Effector memory CD4-positive, alpha-beta T cell (primary cell): ENCODE measurements around the gene DDX19B.
"Not testable (repeated sequence)": the region's sequence is repeated elsewhere in the genome, so short reads cannot be mapped to it uniquely, and the experiment has no call there.

Source experiments
- DNase-seq, 3 donors: peaks; one replicate each; pipeline ENCODE4 v3.0.0-alpha.2; 2020
- H3K27ac ChIP-seq: 2 replicates; pipeline ENCODE4 v1.7.0; 2013; ENCODE audit warnings: mild to moderate bottlenecking, low read length, moderate library complexity; ENCODE audit not compliant: insufficient read depth, poor library complexity, severe bottlenecking
- H3K27me3 ChIP-seq: replicated peaks from 2 replicates; pipeline ENCODE4 v1.7.0; 2013; ENCODE audit warnings: mild to moderate bottlenecking, low read length; ENCODE audit not compliant: insufficient read depth, control insufficient read depth, poor library complexity, severe bottlenecking
- H3K36me3 ChIP-seq: 2 replicates; pipeline ENCODE4 v1.7.0; 2013; ENCODE audit warnings: mild to moderate bottlenecking, low read length, moderate library complexity; ENCODE audit not compliant: control insufficient read depth, insufficient read depth
- H3K4me1 ChIP-seq: 2 replicates; pipeline ENCODE4 v1.7.0; 2013; ENCODE audit warnings: low read length, mild to moderate bottlenecking; ENCODE audit not compliant: control insufficient read depth, insufficient read depth, poor library complexity, severe bottlenecking
- H3K4me3 ChIP-seq: 2 replicates; pipeline ENCODE4 v1.7.0; 2013; ENCODE audit warnings: low read length, low read depth, mild to moderate bottlenecking; ENCODE audit not compliant: insufficient read depth, poor library complexity, severe bottlenecking
- H3K9me3 ChIP-seq: 2 replicates; pipeline ENCODE4 v1.7.0; 2013; ENCODE audit warnings: mild to moderate bottlenecking, low read length, moderate library complexity; ENCODE audit not compliant: control insufficient read depth

DDX19B gene

DNA sequence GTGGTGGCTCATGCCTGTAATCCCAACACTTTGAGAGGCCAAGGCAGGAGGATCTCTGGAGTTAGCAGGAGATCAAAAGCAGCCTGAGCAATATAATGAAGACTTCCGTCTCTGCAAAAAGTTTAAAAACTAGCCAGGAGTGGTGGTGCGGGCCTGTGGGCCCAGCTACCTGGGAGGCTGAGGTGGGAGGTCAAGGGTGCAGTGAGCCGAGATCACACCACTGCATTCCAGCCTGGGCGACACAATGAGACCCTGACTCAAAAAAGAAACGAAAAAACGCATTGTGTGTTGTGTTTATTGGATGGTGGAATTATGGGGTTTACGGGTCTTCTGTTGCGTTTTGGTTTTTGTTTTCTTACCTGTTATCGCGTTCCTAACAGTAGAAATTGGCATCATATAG, 46.9 kb downstream of the DDX19B start:
- H3K9me3 ChIP-seq: no peaks in the 10 kb centered on the region
- DNase-seq: no peak
- H3K27ac ChIP-seq: peak overlapping the region; percentile 89
- H3K36me3 ChIP-seq: no peaks in the 10 kb centered on the region
- no peaks in the 10 kb centered on the region for H3K27me3 ChIP-seq
- H3K4me3 ChIP-seq: peak overlapping the region; percentile 64
- H3K4me1 ChIP-seq: peaks cover 9% of the 10 kb centered on the region

DNA sequence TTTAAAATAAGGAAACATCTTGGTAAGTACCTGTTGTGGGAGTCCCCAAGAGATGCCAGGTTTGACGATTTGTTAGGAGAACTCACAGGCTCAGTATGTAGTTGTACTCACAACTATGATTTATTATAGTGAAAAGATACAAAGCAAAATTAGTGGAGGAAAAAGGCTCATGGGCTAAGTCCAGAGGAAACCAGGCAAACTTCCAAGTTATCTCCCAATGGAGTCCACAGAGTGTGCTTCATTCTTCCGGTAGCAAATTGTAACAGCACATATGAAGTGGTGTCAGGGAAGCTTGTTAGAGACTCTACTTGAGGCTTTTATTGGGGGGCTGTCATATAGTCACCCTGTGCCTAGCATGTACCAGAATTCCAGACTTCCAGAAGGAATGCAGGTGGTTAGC, 50.0 kb downstream of the DDX19B start:
- H3K36me3 ChIP-seq: peaks cover 7% of the 10 kb centered on the region

DNA sequence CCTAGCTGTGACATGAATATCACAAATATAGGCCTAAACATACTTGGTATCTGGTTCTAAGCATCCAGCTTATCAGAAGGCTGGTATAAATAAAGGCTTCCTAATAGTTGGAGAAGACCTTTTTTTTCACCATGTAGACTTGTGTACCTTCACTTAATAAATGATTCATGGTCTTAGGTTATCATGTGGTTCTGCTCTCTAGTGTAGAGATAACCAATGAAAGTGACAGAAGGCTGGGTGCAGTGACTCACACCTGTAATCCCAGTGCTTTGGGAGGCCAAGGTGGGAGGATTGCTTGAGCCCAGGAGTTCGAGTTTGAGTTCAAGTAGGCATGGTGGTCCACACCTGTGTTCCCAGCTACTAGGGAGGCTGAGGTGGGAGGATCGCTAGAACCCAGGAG, 50.8 kb downstream of the DDX19B start:
- no peaks in the 10 kb centered on the region for H3K9me3 ChIP-seq
- no peak overlapping the region for H3K4me3 ChIP-seq
- DNase-seq: no peak
- H3K27me3 ChIP-seq: no peaks in the 10 kb centered on the region
- H3K27ac ChIP-seq: no peak overlapping the region
- H3K36me3 ChIP-seq: peaks cover 11% of the 10 kb centered on the region
- peaks cover 9% of the 10 kb centered on the region for H3K4me1 ChIP-seq

More for the DNA sequence above, 50.0 kb downstream of the DDX19B start:
- no peaks in the 10 kb centered on the region for H3K9me3 ChIP-seq
- no peak overlapping the region for H3K4me3 ChIP-seq
- H3K27ac ChIP-seq: no peak overlapping the region
- no peak for DNase-seq
- H3K27me3 ChIP-seq: no peaks in the 10 kb centered on the region
- H3K4me1 ChIP-seq: peaks cover 9% of the 10 kb centered on the region

DNA sequence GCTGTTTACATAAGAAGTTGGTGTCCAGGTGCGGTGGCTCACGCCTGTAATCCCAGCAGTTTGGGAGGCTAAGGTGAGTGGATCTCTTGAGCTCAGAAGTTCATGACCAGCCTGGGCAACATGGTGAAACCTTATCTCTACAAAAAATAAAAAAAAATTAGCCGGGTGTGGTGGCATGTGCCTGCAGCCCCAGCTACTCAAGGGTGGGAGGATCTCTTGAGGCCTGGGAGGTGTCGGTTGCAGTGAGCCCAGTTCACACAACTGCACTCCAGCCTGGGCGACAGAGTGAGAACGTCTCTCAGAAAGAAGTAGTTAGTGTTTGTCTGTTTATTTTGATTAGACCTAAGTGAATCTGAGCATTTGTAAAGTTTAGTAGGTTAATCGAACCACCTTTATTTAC, 60.6 kb downstream of the DDX19B start:
- Histone ChIP-seq H3K36me3 (peaks cover 80% of the 10 kb centered on the region), H3K9me3 (no peaks in the 10 kb centered on the region), H3K4me1 (no peaks in the 10 kb centered on the region), H3K27me3 (no peaks in the 10 kb centered on the region), H3K27ac (no peak overlapping the region), H3K4me3 (no peak overlapping the region)
- DNase-seq: no peak

DNA sequence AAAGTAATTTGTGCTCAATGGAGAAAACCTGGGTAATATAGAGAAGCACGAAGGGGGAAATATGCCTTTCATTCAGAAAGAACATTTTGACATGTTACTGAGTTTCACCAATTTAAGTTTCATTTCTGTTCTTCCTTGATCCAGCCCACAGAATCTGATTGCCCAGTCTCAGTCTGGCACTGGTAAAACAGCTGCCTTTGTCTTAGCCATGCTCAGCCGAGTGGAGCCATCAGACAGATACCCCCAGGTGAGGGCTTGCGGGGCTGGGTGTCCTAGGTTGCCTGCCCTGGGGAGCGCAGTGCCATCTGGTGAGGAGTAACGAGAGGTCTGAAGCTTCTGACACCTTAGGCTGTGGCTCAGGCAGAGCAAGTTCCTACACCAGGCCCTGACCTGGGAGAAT, 65.4 kb downstream of the DDX19B start:
- Histone ChIP-seq H3K36me3 (peaks cover 72% of the 10 kb centered on the region), H3K9me3 (no peaks in the 10 kb centered on the region), H3K4me1 (no peaks in the 10 kb centered on the region), H3K4me3 (no peak overlapping the region), H3K27ac (no peak overlapping the region), H3K27me3 (no peaks in the 10 kb centered on the region)
- DNase-seq: no peak

DNA sequence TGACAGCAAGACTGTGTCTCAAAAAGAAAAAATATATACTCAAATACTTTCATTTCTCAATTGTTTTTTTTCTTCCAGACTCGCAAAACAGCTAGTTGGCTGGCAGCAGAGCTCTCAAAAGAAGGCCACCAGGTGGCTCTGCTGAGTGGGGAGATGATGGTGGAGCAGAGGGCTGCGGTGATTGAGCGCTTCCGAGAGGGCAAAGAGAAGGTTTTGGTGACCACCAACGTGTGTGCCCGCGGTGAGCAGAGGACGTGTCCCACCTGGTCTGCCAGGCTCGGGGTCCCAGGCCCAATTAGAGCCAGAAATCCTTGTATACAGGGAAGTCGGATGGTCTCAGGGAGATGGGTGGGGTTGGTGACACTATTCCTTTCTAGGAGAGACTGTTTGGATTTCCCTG, 71.2 kb downstream of the DDX19B start:
- H3K36me3 ChIP-seq: peaks cover 48% of the 10 kb centered on the region
- H3K4me3 ChIP-seq, H3K27me3 ChIP-seq, H3K9me3 ChIP-seq, H3K4me1 ChIP-seq, H3K27ac ChIP-seq: not testable (repeated sequence)
- DNase-seq: peak in 2 of 3 donors; percentile 5 to 13

DNA sequence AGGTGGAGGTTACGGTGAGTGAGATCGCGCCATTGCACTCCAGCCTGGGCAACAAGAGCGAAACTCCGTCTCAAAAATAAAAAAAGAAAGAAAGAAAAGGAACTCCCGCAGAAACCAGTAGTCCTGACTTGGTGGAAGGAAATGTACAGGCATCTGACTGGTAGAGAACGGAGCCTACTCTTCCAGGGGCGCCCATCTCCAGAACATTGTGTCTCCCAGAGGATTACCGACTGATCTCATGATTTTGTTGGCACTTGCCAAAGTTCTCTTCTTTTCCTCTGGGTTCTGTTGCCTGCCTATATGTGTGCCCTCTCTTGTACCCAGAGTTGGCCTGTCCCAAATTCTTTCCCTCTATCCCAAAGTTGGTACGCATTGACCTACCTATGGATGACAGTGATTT, 71.9 kb downstream of the DDX19B start:
- DNase-seq: no peak
- Histone ChIP-seq H3K9me3 (no peaks in the 10 kb centered on the region), H3K27me3 (no peaks in the 10 kb centered on the region), H3K27ac (no peak overlapping the region), H3K36me3 (peaks cover 45% of the 10 kb centered on the region), H3K4me3 (no peak overlapping the region), H3K4me1 (peaks cover 2% of the 10 kb centered on the region)

DNA sequence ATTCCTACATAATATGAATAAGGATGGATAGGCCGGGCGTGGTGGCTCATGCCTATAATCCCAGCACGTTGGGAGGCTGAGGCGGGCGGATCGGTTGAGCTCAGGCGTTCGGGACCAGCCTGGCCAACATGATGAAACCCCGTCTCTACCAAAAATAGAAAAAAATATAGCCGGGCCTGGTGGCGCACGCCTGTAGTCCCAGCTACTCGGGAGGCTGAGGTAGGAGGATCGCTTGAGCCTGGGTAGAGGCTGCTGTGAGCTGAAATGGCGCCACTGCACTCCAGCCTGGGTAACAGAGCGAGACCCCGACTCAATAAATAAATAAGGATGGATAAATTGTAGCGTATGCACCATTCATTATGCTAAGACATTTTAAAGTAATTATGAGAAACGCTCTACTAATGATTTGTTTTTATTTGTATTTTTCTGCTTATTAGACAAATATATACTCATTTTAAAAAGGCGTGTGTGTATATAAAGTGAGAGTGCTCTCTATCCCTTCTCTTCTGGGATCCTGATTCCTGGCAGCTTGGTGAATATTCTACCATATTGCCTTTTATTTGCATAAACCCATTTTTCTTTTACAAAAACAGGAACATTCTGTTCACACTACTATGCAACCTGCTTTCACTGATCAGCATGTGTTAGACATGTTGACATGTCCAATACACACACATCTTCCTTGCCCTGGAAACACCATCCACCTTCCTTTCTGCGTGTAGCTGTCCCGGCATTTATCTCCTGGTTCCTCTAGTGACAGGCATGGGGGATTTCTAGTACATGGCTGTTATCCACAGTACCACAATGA, 74.1 kb downstream of the DDX19B start:
- peaks cover 41% of the 10 kb centered on the region for H3K36me3 ChIP-seq
- H3K27ac ChIP-seq: no peak overlapping the region
- no peak overlapping the region for H3K4me3 ChIP-seq
- peaks cover 2% of the 10 kb centered on the region for H3K4me1 ChIP-seq
- H3K9me3 ChIP-seq: no peaks in the 10 kb centered on the region
- no peak for DNase-seq
- no peaks in the 10 kb centered on the region for H3K27me3 ChIP-seq

DNA sequence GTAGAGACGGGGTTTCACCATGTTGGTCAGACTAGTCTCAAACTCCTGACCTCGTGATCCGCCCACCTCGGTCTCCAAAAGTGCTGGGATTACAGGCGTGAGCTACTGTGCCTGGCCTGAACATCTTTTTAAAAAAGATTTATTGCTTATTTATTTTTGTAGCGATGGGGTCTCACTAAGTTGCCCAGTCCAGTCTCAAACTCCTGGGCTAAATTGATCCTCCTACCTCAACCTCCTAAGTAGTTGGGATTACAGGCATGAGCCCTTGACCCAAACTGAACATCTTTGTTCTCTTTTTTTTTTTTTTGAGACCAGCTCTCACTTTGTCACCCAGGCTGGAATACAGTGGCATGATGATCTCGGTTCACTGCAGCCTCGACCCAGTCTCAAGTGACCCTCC, 75.2 kb downstream of the DDX19B start:
- H3K4me3 ChIP-seq: no peak overlapping the region
- no peak for DNase-seq
- no peaks in the 10 kb centered on the region for H3K27me3 ChIP-seq
- H3K27ac ChIP-seq: no peak overlapping the region
- peaks cover 6% of the 10 kb centered on the region for H3K4me1 ChIP-seq
- H3K36me3 ChIP-seq: peaks cover 40% of the 10 kb centered on the region
- no peaks in the 10 kb centered on the region for H3K9me3 ChIP-seq

DNA sequence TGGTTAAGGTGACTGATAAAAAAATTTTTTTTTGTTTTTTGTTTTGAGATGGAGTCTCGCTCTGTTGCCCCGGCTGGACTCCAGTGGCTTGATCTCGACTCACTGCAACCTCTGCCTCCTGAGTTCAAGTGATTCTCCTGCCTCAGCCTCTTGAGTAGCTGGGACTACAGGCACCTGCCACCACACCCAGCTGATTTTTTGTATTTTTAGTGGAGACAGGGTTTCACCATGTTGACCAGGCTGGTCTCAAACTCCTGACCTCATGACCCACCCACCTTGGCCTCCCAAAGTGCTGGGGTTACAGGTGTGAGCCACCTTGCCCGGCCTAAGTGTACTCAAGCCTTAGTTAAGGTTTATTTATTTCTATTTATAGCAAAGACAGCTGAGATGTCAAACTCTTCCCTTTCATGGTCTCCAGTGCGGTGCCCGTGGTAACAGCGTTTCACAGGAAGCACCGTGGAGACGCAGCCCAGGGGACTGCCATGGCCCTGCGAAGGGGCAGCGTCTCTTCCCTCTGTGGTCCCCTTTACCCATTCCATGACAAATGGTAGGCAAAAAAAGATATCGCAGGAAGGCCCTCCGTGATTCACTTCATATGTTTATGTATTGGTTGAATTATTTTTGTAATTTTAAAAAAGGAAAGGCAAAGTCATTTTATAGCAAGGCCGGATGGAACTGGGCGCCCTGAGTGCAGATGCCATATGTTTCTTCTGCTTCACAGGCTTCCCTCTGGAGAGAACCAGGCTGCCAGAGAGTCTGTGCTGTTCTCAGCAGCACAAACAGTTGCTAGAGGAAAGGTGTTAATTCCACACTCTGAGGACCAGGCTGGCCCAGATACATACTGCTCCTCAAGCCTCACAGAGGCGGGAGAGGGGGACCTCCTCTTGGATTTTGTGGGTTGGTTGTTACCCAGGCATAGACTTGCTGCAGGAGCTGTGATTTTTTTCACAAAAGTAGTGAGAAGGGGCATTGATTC, 76.9 kb downstream of the DDX19B start:
- Histone ChIP-seq H3K36me3 (peaks cover 31% of the 10 kb centered on the region), H3K27ac (no peak overlapping the region), H3K4me1 (peaks cover 11% of the 10 kb centered on the region), H3K27me3 (no peaks in the 10 kb centered on the region), H3K9me3 (no peaks in the 10 kb centered on the region), H3K4me3 (no peak overlapping the region)
- no peak for DNase-seq
